K562 (cell line): ENCODE data around the gene CTBP2.

ENCODE experiments used
- KLF6 ChIP-seq: fragments of 250-450 bp; sonication (Bioruptor Pico); IDR thresholded peaks from 2 replicates; pipeline ENCODE4 v1.4.0; 2020; ENCODE audit warnings: mild to moderate bottlenecking, moderate library complexity, borderline replicate concordance
- LEF1 ChIP-seq: fragments of 450-650 bp; IDR thresholded peaks from 2 replicates; pipeline ENCODE4 v1.6.1; 2016; ENCODE audit warnings: mild to moderate bottlenecking
- POLR2AphosphoS2 ChIP-seq: IDR thresholded peaks from 2 replicates; pipeline ENCODE4 v1.6.1; 2012; ENCODE audit warnings: low read length, improper control_type of control experiment
- ZNF133 ChIP-seq: fragments of 250-450 bp; sonication (Bioruptor Pico); IDR thresholded peaks from 2 replicates; pipeline ENCODE4 v1.4.0; 2020; ENCODE audit warnings: mild to moderate bottlenecking
- TF ChIP-seq, protein P1 (sequence below), 3 experiments: IDR thresholded peaks in 2 of 3; conservative IDR thresholded peaks in 1 of 3; 2 replicates each; pipeline ENCODE4 v1.5.1; 2011 to 2012; ENCODE audit warnings: low read length in 3 of 3, mild to moderate bottlenecking in 3 of 3, control low read depth in 2 of 3, improper control_type of control experiment in 1 of 3, inconsistent platforms in 1 of 3, low read depth in 1 of 3, mixed read lengths in 1 of 3, moderate library complexity in 1 of 3; ENCODE audit not compliant: insufficient read depth in 2 of 3

DNA sequence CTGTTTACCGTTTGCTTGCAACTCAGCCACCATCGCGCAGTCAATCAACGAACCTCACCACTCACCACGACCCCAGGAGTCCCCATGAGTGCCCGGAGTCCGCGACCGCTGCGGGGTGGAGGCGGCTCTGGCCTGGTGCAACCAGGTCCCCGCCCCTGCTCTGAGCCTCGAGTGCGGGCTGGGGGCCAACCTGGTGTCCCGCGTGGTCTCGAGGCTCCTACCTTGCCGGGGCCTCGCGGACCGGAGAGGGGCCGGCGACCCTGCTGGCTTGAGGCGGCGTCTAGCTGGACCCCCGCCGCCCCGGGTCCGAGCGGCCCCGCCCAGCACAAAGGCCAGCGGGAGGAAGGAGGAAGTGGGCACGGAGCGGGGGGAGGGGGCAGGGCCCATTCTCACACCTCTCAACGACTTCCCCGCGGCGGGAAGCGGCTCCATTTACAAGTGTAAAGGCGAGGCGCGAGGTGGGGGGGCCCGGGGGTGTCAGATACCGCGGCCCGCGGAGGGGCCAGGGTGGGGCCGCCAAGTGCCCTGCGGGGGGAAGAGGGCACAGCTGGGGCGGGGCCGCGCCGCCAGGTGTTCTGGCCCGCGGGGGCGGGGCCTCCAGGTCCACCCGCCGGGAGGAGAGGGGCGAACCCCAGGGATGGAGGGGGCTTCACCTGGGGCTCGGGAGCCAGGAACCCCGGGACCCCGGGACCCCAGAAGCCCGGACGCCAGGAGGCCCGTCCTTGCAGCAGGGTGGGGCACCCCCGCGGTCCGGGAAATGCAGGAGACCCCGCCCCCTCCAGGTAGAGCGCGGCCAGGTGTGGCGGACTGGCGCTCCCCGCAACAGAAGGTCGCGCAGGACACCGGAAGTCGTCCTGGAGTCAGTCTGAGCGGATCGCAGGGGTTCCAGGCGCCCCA is 8.6 kb downstream of the CTBP2 start:
- no peak for TF ChIP-seq POLR2AphosphoS2
- TF ChIP-seq, protein P1, sequence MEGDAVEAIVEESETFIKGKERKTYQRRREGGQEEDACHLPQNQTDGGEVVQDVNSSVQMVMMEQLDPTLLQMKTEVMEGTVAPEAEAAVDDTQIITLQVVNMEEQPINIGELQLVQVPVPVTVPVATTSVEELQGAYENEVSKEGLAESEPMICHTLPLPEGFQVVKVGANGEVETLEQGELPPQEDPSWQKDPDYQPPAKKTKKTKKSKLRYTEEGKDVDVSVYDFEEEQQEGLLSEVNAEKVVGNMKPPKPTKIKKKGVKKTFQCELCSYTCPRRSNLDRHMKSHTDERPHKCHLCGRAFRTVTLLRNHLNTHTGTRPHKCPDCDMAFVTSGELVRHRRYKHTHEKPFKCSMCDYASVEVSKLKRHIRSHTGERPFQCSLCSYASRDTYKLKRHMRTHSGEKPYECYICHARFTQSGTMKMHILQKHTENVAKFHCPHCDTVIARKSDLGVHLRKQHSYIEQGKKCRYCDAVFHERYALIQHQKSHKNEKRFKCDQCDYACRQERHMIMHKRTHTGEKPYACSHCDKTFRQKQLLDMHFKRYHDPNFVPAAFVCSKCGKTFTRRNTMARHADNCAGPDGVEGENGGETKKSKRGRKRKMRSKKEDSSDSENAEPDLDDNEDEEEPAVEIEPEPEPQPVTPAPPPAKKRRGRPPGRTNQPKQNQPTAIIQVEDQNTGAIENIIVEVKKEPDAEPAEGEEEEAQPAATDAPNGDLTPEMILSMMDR (IDR thresholded peaks at IDR 0.05 in 2 of 3, conservative IDR thresholded peaks at IDR 0.05 in 1 of 3; ENCODE audit: insufficient read depth in 2 of 3, low read depth in 1 of 3, low read length in 3 of 3): no peak
- no peak for TF ChIP-seq LEF1
- no peak for TF ChIP-seq ZNF133
- no peak for TF ChIP-seq KLF6 (CRISPR knock-in tag)
